Measurements from ENCODE around the gene SEL1L.

DNA sequence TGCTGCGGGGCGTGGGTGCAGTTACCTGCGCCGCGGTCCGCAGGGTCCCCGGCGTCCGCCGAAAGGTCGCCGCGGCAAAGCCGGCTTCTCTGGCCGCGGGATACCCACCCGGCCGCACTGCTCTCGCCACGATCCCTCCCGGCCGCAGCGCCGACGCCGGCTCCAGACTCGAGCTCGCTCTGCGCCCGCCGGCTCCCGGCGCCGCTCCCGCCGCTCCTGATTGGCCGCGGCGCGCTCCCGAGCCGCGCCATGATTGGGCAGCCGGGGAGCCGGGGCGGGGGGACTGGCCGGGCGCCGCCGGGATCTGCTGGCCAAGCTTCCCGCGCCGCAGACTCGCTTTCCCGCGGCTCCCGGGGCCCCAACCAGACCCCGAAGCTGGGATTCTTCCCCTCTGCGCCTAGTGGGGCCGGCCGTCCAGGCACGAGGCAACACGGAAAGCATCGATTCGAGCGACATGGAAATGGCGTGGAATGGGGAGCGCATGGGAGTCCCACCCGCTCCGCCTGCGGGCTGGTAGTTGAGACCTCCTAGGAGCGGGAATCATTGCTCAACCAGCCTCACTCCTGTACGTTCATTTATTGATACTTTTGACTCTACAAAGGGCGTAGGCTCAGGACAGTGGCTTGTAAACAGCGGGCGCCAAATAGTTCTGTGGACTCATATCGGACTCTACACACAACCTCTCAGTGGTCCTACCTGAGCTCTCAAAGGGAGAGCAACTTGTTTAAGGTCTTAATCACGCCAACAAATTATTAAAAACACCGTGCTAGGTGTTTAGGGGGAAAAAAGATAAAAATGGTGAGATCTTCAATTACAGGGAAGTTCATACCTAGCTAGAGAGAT, 97.1 kb downstream of the SEL1L start:
- TF ChIP-seq, protein P1, sequence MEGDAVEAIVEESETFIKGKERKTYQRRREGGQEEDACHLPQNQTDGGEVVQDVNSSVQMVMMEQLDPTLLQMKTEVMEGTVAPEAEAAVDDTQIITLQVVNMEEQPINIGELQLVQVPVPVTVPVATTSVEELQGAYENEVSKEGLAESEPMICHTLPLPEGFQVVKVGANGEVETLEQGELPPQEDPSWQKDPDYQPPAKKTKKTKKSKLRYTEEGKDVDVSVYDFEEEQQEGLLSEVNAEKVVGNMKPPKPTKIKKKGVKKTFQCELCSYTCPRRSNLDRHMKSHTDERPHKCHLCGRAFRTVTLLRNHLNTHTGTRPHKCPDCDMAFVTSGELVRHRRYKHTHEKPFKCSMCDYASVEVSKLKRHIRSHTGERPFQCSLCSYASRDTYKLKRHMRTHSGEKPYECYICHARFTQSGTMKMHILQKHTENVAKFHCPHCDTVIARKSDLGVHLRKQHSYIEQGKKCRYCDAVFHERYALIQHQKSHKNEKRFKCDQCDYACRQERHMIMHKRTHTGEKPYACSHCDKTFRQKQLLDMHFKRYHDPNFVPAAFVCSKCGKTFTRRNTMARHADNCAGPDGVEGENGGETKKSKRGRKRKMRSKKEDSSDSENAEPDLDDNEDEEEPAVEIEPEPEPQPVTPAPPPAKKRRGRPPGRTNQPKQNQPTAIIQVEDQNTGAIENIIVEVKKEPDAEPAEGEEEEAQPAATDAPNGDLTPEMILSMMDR (IDR thresholded peaks at IDR 0.05), result no peak
- TF ChIP-seq EP300 (IDR thresholded peaks at IDR 0.05), result no peak

Data from ovary (tissue), 3 donors.